ENCODE measurements around the gene BTN3A1. TPM values are rescaled to one million over a fixed set of nuclear protein-coding genes. Genes with fewer than 3 reads are reported as not detected.

The BTN3A1 gene
- total and polyA plus RNA-seq, 10 of the 15 experiments (the other 5 are each of a cell fraction or from before 2014, with no cell fraction given), result 5.6 to 60.1 (median 16.1) TPM

DNA sequence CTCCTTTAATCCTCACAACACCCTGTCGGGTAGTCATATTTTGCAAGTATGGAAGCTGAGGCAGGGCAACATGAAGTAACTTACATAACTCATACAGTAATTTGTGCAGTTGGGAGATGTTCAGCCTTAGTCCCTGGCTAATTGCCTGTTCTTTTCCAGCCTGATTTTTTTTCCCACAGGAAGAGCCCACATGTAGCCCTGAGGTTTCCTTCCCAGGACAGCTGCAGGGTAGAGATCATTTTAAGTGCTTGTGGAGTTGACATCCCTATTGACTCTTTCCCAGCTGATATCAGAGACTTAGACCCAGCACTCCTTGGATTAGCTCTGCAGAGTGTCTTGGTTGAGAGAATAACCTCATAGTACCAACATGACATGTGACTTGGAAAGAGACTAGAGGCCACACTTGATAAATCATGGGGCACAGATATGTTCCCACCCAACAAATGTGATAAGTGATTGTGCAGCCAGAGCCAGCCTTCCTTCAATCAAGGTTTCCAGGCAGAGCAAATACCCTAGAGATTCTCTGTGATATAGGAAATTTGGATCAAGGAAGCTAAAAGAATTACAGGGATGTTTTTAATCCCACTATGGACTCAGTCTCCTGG is 50.7 kb downstream of the BTN3A1 start:
- DNase-seq (ENCODE audit: low read depth, low spot score), result no peak
- 94% methylated on average over 1 of the region's 1 CpG for WGBS (ENCODE audit: insufficient coverage, insufficient replicate concordance, low lambda C conversion rate, missing lambda C conversion rate)
- H3K27ac ChIP-seq (ENCODE audit: control insufficient read depth, insufficient read depth), result no peak overlapping the region
- ChIA-PET RAD21 (ENCODE audit: unreplicated experiment) (no interaction called here), SMC1A (ENCODE audit: uncharacterized antibody, unreplicated experiment) (interaction anchor here (1.0 kb wide), 1 partner anchor 39 kb away, joined by 3 read pairs; no protein-coding TSS in a partner anchor), CTCF (no interaction called here), POLR2A (interaction anchor here (0.8 kb wide), 1 partner anchor 198 kb away, joined by 3 read pairs; no protein-coding TSS in a partner anchor)
- peaks cover under 1% of the 10 kb centered on the region for H3K79me2 ChIP-seq (ENCODE audit: control insufficient read depth, insufficient read depth, low read length)
- intact Hi-C loops (cut with micrococcal nuclease; ENCODE audit: unreplicated experiment), result no loop called here
- H3K4me1 ChIP-seq (ENCODE audit: control insufficient read depth, insufficient read depth, low read length), result peaks cover 8% of the 10 kb centered on the region
- no peak overlapping the region for H2AFZ ChIP-seq (ENCODE audit: control insufficient read depth, low read depth, low read length)
- ATAC-seq, result no peak
- H3K27me3 ChIP-seq (replicated peaks in 1 of 2; ENCODE audit: control insufficient read depth in 2 of 2, insufficient read depth in 2 of 2, low read length in 1 of 2), result no peaks in the 10 kb centered on the region
- BruUV-seq (replicated peaks), result no TSS peak
- H3K9ac ChIP-seq (ENCODE audit: control insufficient read depth, insufficient read depth, low read length), result no peak overlapping the region
- in situ Hi-C loops (cut with MboI), result no loop called here
- no peak for TF ChIP-seq IRF5 (IDR thresholded peaks at IDR 0.05; ENCODE audit: borderline replicate concordance)
- no peak for TF ChIP-seq NBN (IDR thresholded peaks at IDR 0.05)
- TF ChIP-seq PBX3 (IDR thresholded peaks at IDR 0.05; ENCODE audit: insufficient replicate concordance, low read depth, low read length), result no peak
- no peak for TF ChIP-seq RFX5 (IDR thresholded peaks at IDR 0.05; ENCODE audit: low read depth, low read length)
- TF ChIP-seq, protein P1, sequence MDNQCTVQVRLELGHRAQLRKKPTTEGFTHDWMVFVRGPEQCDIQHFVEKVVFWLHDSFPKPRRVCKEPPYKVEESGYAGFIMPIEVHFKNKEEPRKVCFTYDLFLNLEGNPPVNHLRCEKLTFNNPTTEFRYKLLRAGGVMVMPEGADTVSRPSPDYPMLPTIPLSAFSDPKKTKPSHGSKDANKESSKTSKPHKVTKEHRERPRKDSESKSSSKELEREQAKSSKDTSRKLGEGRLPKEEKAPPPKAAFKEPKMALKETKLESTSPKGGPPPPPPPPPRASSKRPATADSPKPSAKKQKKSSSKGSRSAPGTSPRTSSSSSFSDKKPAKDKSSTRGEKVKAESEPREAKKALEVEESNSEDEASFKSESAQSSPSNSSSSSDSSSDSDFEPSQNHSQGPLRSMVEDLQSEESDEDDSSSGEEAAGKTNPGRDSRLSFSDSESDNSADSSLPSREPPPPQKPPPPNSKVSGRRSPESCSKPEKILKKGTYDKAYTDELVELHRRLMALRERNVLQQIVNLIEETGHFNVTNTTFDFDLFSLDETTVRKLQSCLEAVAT (IDR thresholded peaks at IDR 0.05), result no peak
- no peak for TF ChIP-seq SMARCA5 (IDR thresholded peaks at IDR 0.05)
- no peak for TF ChIP-seq CHD4 (IDR thresholded peaks at IDR 0.05)
- TF ChIP-seq, protein P2, sequence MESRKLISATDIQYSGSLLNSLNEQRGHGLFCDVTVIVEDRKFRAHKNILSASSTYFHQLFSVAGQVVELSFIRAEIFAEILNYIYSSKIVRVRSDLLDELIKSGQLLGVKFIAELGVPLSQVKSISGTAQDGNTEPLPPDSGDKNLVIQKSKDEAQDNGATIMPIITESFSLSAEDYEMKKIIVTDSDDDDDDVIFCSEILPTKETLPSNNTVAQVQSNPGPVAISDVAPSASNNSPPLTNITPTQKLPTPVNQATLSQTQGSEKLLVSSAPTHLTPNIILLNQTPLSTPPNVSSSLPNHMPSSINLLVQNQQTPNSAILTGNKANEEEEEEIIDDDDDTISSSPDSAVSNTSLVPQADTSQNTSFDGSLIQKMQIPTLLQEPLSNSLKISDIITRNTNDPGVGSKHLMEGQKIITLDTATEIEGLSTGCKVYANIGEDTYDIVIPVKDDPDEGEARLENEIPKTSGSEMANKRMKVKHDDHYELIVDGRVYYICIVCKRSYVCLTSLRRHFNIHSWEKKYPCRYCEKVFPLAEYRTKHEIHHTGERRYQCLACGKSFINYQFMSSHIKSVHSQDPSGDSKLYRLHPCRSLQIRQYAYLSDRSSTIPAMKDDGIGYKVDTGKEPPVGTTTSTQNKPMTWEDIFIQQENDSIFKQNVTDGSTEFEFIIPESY (IDR thresholded peaks at IDR 0.05), result no peak
- no peak for TF ChIP-seq RAD51 (IDR thresholded peaks at IDR 0.05)
- no peak for TF ChIP-seq NFYA (IDR thresholded peaks at IDR 0.05; ENCODE audit: borderline replicate concordance, low read depth, low read length)
- no peak for TF ChIP-seq NFIC (IDR thresholded peaks at IDR 0.05; ENCODE audit: low read depth, low read length)
- no peak for TF ChIP-seq E2F4 (IDR thresholded peaks at IDR 0.05; ENCODE audit: low read depth, low read length)
- TF ChIP-seq YBX1 (IDR thresholded peaks at IDR 0.05), result no peak
- peak; percentile 87 for FAIRE-seq
- no peak overlapping the region for H3K4me3 ChIP-seq
- H3K36me3 ChIP-seq (ENCODE audit: control insufficient read depth in 2 of 2, insufficient read depth in 2 of 2, low read length in 1 of 2), result peaks cover 0 to 15% of the 10 kb centered on the region in 2 experiments; a peak in 1 of 4 replicates
- no peak overlapping the region for H3K4me2 ChIP-seq (ENCODE audit: control insufficient read depth, insufficient read depth)
- H3K9me3 ChIP-seq (replicated peaks; ENCODE audit: control insufficient read depth, insufficient read depth, low read length), result no peaks in the 10 kb centered on the region
- H4K20me1 ChIP-seq (ENCODE audit: control insufficient read depth, insufficient read depth), result no peaks in the 10 kb centered on the region
